Gastroesophageal sphincter (tissue), 3 donors: ENCODE data around the gene TSSK2.

Experiments used
- POLR2A ChIP-seq, 2 donors: fragments of 450-650 bp; IDR thresholded peaks; one replicate each; pipeline ENCODE4 v1.6.1; 2017; ENCODE audit warnings: antibody characterized with exemption in 2 of 2, mild to moderate bottlenecking in 2 of 2, moderate library complexity in 1 of 2
- POLR2AphosphoS5 ChIP-seq: sonication (generic); formaldehyde crosslinking; IDR thresholded peaks from one replicate; pipeline ENCODE4 v1.6.1; 2017; ENCODE audit warnings: antibody characterized with exemption
- TF ChIP-seq, protein P1 (sequence below), 4 experiments: fragments of 200-600 bp in 2 of 4; fragments of 450-650 bp in 2 of 4; sonication (generic) in 1 of 4; IDR thresholded peaks; one replicate each; pipeline ENCODE4 v1.5.1; 2017 to 2019; ENCODE audit warnings: antibody characterized with exemption in 4 of 4, mild to moderate bottlenecking in 2 of 4, moderate library complexity in 2 of 4

GRCh38 chr22:19088866-19089595 is 42.1 kb upstream of the TSSK2 start:
- TF ChIP-seq, protein P1, sequence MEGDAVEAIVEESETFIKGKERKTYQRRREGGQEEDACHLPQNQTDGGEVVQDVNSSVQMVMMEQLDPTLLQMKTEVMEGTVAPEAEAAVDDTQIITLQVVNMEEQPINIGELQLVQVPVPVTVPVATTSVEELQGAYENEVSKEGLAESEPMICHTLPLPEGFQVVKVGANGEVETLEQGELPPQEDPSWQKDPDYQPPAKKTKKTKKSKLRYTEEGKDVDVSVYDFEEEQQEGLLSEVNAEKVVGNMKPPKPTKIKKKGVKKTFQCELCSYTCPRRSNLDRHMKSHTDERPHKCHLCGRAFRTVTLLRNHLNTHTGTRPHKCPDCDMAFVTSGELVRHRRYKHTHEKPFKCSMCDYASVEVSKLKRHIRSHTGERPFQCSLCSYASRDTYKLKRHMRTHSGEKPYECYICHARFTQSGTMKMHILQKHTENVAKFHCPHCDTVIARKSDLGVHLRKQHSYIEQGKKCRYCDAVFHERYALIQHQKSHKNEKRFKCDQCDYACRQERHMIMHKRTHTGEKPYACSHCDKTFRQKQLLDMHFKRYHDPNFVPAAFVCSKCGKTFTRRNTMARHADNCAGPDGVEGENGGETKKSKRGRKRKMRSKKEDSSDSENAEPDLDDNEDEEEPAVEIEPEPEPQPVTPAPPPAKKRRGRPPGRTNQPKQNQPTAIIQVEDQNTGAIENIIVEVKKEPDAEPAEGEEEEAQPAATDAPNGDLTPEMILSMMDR (IDR thresholded peaks at IDR 0.05): no peak
- no peak for TF ChIP-seq POLR2AphosphoS5
- no peak for TF ChIP-seq POLR2A (IDR thresholded peaks at IDR 0.05)
